ENCODE measurements around the gene WIF1. TPM values are rescaled to one million over a fixed set of nuclear protein-coding genes. Genes with fewer than 3 reads are reported as not detected.

Gene WIF1
- total and polyA plus RNA-seq, 2 of the 4 experiments (the other 2 are of a cell fraction) = not detected

- DNase-seq (peak; percentile 38), ATAC-seq (ENCODE audit: low read depth) (peak; percentile 53)
- no peaks in the 10 kb centered on the region for H3K9me3 ChIP-seq (ENCODE audit: control insufficient read depth, insufficient read depth, low read length)
- intact Hi-C loops (cut with micrococcal nuclease) = loop anchor here (5.0 kb wide), 1 partner anchor 112 kb away; no protein-coding TSS in a partner anchor
- H3K56ac ChIP-seq (ENCODE audit: extremely low read depth, insufficient read depth, low read length) = peak overlapping the region; percentile 69; the same call in 1 of the 2 replicates
- peaks cover 2% of the 10 kb centered on the region; the same call in 1 of the 2 replicates for H3K36me3 ChIP-seq (ENCODE audit: control insufficient read depth, insufficient read depth, low read length)
- 0% methylated on average over 4 of the region's 47 CpGs; no CpG with 5 or more reads in 1 of the 2 experiments for WGBS, 2 experiments (ENCODE audit: extremely low coverage in 2 of 2, insufficient read length in 1 of 2)
- no peak overlapping the region for H2BK120ac ChIP-seq (ENCODE audit: low read depth, low read length)
- H2BK5ac ChIP-seq (ENCODE audit: low read depth, low read length, poor library complexity, severe bottlenecking) = no peak overlapping the region
- peaks cover 37% of the 10 kb centered on the region for H4K20me1 ChIP-seq (ENCODE audit: insufficient read depth, low read length)
- peak overlapping the region; percentile 92 for H3K27ac ChIP-seq (ENCODE audit: insufficient read depth, low read length)
- peak overlapping the region in 1 of 2 experiments; percentile 44; a peak in 1 of 4 replicates for H4K8ac ChIP-seq (ENCODE audit: low read depth in 2 of 2, low read length in 2 of 2)
- no peak overlapping the region for H4K91ac ChIP-seq (ENCODE audit: insufficient read depth, low read depth, low read length)
- H2AK5ac ChIP-seq (ENCODE audit: low read depth, low read length) = 0 out of 2 replicates have a peak overlapping the region, but pooled peaks have one; percentile 24
- peak overlapping the region; percentile 86 for H3K23ac ChIP-seq (ENCODE audit: low read depth, low read length)
- H3K27me3 ChIP-seq (ENCODE audit: control insufficient read depth, insufficient read depth, low read length) = no peaks in the 10 kb centered on the region; the same call in 1 of the 2 replicates
- H2BK20ac ChIP-seq (ENCODE audit: low read depth, low read length) = no peak overlapping the region
- H3K18ac ChIP-seq (ENCODE audit: low read depth, low read length) = no peak overlapping the region
- H3K9ac ChIP-seq (ENCODE audit: low read depth, low read length) = peak overlapping the region; percentile 95
- dilution Hi-C loops (cut with HindIII; ENCODE audit: low sequenced_read_pairs, unreplicated experiment) = no loop called here
- H4K5ac ChIP-seq (ENCODE audit: low read depth, low read length) = no peak overlapping the region
- ChIA-PET CTCF (no interaction called here), POLR2A (ENCODE audit: unreplicated experiment) (no interaction called here)
- peaks cover 2% of the 10 kb centered on the region; the same call in 1 of the 2 replicates for H3K4me1 ChIP-seq (ENCODE audit: control insufficient read depth, insufficient read depth, low read length)
- peak overlapping the region; percentile 37; the same call in 1 of the 2 replicates for H3K14ac ChIP-seq (replicated peaks; ENCODE audit: low read depth, low read length)
- peaks cover 3% of the 10 kb centered on the region; the same call in 1 of the 2 replicates for H3K9me1 ChIP-seq (ENCODE audit: insufficient read depth, low read length)
- no peak overlapping the region; the same call in 2 of the 3 replicates for H2BK15ac ChIP-seq (ENCODE audit: low read depth, low read length)
- peak overlapping the region; percentile 99 for H2AFZ ChIP-seq (replicated peaks; ENCODE audit: low read length, poor library complexity)
- peak overlapping the region; percentile 98 for H3K4me2 ChIP-seq (ENCODE audit: low read depth, low read length)
- TF ChIP-seq CEBPB (IDR thresholded peaks at IDR 0.05; ENCODE audit: low read depth, low read length) = no peak
- TF ChIP-seq POLR2A (IDR thresholded peaks at IDR 0.05; ENCODE audit: low read depth, low read length) = peak; percentile 8; the same call in 1 of the 2 replicates
- no peak for TF ChIP-seq SMC3 (IDR thresholded peaks at IDR 0.05; ENCODE audit: low read depth, low read length)
- TSS peak; percentile 31 for BruUV-seq (replicated peaks)
- H3K4me3 ChIP-seq (ENCODE audit: insufficient read depth, low read depth, low read length) = peak overlapping the region; percentile 89
- H3K4ac ChIP-seq (ENCODE audit: low read depth, low read length) = peak overlapping the region; percentile 53
- in situ Hi-C loops (cut with MboI; ENCODE audit: low sequenced_read_pairs) = no loop called here
- H2AK9ac ChIP-seq (replicated peaks; ENCODE audit: low read depth, low read length, poor library complexity) = peak overlapping the region; percentile 43
- peaks cover 15 to 38% of the 10 kb centered on the region in 2 experiments for H3K79me1 ChIP-seq (ENCODE audit: low read depth in 1 of 2, low read length in 2 of 2)
Observed at GRCh38 chr12:65170209-65170881, 49.2 kb upstream of the WIF1 start.

Data from IMR-90 (cell line).